H1 (cell line): ENCODE results near the gene GALNT15. TPM values are rescaled to one million over a fixed set of nuclear protein-coding genes. Genes with fewer than 3 reads are reported as not detected.

Experiments
- CTCF ChIA-PET: fragments of 300-600 bp; sonication (Branson Sonifier 250); formaldehyde crosslinking; loops from one replicate; lab custom pipeline; 2021; ENCODE audit not compliant: partially characterized antibody; lab: Charles Lee
- POLR2A ChIA-PET: fragments of 300-600 bp; sonication (Branson Sonifier 250); formaldehyde crosslinking; loops from one replicate; lab custom pipeline; 2021; ENCODE audit warnings: inconsistent platforms; ENCODE audit not compliant: partially characterized antibody; lab: Charles Lee
- DNase-seq, 2 experiments: peaks; one replicate each; pipeline versions ENCODE4 v3.0.0 to v3.0.0-alpha.2; 2010 to 2022; ENCODE audit warnings: low spot score in 2 of 2, low read depth in 1 of 2, mixed read lengths in 1 of 2
- FAIRE-seq: peaks from 2 replicates; lab custom pipeline; 2011; peaks lifted over from hg19 to GRCh38; lab: Jason Lieb, UNC
- H2AFZ ChIP-seq: 2 replicates; pipeline ENCODE4 v1.8.1; 2012; ENCODE audit warnings: low read length, inconsistent platforms
- H2AK5ac ChIP-seq: 2 replicates; pipeline ENCODE4 v1.6.1; 2013; ENCODE audit warnings: low read depth, low read length
- H2BK120ac ChIP-seq: replicated peaks from 2 replicates; pipeline ENCODE3; 2013; ENCODE audit warnings: low read depth, low read length, inconsistent platforms
- H2BK12ac ChIP-seq: 2 replicates; pipeline ENCODE4 v1.6.1; 2013; ENCODE audit warnings: low read depth, low read length
- H2BK15ac ChIP-seq: 2 replicates; pipeline ENCODE4 v1.6.1; 2013; ENCODE audit warnings: low read length
- H2BK20ac ChIP-seq: 2 replicates; pipeline ENCODE4 v1.6.1; 2013; ENCODE audit warnings: low read length
- H2BK5ac ChIP-seq: 2 replicates; pipeline ENCODE4 v1.6.1; 2013; ENCODE audit warnings: low read depth, low read length
- H3K14ac ChIP-seq: 2 replicates; pipeline ENCODE4 v1.6.1; 2013; ENCODE audit warnings: inconsistent platforms; ENCODE audit not compliant: insufficient read length
- H3K18ac ChIP-seq: 2 replicates; pipeline ENCODE4 v1.6.1; 2013; ENCODE audit warnings: low read length; ENCODE audit errors: extremely low read depth
- H3K23ac ChIP-seq: 2 replicates; pipeline ENCODE4 v1.6.1; 2013; ENCODE audit warnings: inconsistent platforms; ENCODE audit not compliant: insufficient read length
- H3K23me2 ChIP-seq: 2 replicates; pipeline ENCODE4 v1.6.1; 2013; ENCODE audit warnings: low read depth, low read length
- H3K27ac ChIP-seq: 2 replicates; pipeline ENCODE4 v1.6.1; 2011; ENCODE audit warnings: low read depth, low read length, inconsistent platforms
- H3K27me3 ChIP-seq, 4 experiments: replicated peaks in 1 of 4; 1 replicate in 1 of 4; 2 replicates in 3 of 4; pipeline versions ENCODE4 v1.6.1 to v1.8.1; 2011 to 2013; ENCODE audit warnings: low read length in 3 of 4, mild to moderate bottlenecking in 3 of 4, inconsistent platforms in 2 of 4, mixed read lengths in 2 of 4, moderate library complexity in 1 of 4; ENCODE audit not compliant: control insufficient read depth in 3 of 4, insufficient read depth in 3 of 4; ENCODE audit errors: extremely low read depth in 1 of 4
- H3K36me3 ChIP-seq, 4 experiments: 2 replicates each; pipeline versions ENCODE4 v1.6.1 to v1.8.1; 2011 to 2013; ENCODE audit warnings: mild to moderate bottlenecking in 4 of 4, low read length in 3 of 4, moderate library complexity in 2 of 4, control low read depth in 1 of 4, inconsistent platforms in 1 of 4; ENCODE audit not compliant: insufficient read depth in 4 of 4, control insufficient read depth in 2 of 4
- H3K4ac ChIP-seq: replicated peaks from 2 replicates; pipeline ENCODE3; 2013; ENCODE audit warnings: low read length, low read depth, mixed read lengths, inconsistent platforms; ENCODE audit not compliant: insufficient read length
- H3K4me1 ChIP-seq, 4 experiments: replicated peaks in 1 of 4; 1 replicate in 1 of 4; 2 replicates in 3 of 4; pipeline versions ENCODE4 v1.6.1 to v1.8.1; 2011 to 2013; ENCODE audit warnings: low read length in 3 of 4, inconsistent platforms in 2 of 4, mixed read lengths in 1 of 4; ENCODE audit not compliant: insufficient read depth in 4 of 4, control insufficient read depth in 3 of 4
- H3K4me2 ChIP-seq, 2 experiments: 2 replicates each; pipeline versions ENCODE4 v1.6.1 to v1.8.1; 2011 to 2013; ENCODE audit warnings: low read depth in 2 of 2, low read length in 2 of 2, control low read depth in 1 of 2, inconsistent platforms in 1 of 2, mild to moderate bottlenecking in 1 of 2; ENCODE audit not compliant: insufficient read depth in 1 of 2
- H3K4me3 ChIP-seq, 4 experiments: fragments of 200-600, 300-600 bp in 1 of 4; sonication (generic), shearing (Covaris generic), sonication (Bioruptor Twin) in 1 of 4; 2 replicates each; pipeline versions ENCODE4 v1.5.1 to v1.8.1; 2011 to 2016; ENCODE audit warnings: low read length in 4 of 4, low read depth in 3 of 4, control low read depth in 2 of 4, inconsistent platforms in 2 of 4, mild to moderate bottlenecking in 2 of 4, mixed read lengths in 1 of 4, moderate library complexity in 1 of 4; ENCODE audit not compliant: insufficient read depth in 2 of 4; ENCODE audit errors: extremely low read depth in 1 of 4
- H3K56ac ChIP-seq: replicated peaks from 2 replicates; pipeline ENCODE3; 2013; ENCODE audit warnings: low read depth, mild to moderate bottlenecking, mixed read lengths, low read length, inconsistent platforms; ENCODE audit not compliant: insufficient read length
- H3K79me1 ChIP-seq: 2 replicates; pipeline ENCODE4 v1.6.1; 2013; ENCODE audit warnings: low read depth, low read length, control low read depth
- H3K79me2 ChIP-seq, 2 experiments: 2 replicates each; pipeline versions ENCODE4 v1.6.1 to v1.8.1; 2012 to 2013; ENCODE audit warnings: low read length in 2 of 2, mild to moderate bottlenecking in 2 of 2, inconsistent platforms in 1 of 2; ENCODE audit not compliant: insufficient read depth in 2 of 2, control insufficient read depth in 1 of 2
- H3K9ac ChIP-seq, 4 experiments: replicated peaks in 1 of 4; 1 replicate in 1 of 4; 2 replicates in 3 of 4; pipeline versions ENCODE4 v1.6.1 to v1.8.1; 2011 to 2013; ENCODE audit warnings: low read depth in 3 of 4, low read length in 3 of 4, control low read depth in 2 of 4, mild to moderate bottlenecking in 2 of 4, moderate library complexity in 2 of 4, inconsistent platforms in 1 of 4; ENCODE audit errors: extremely low read depth in 1 of 4
- H3K9me3 ChIP-seq, 2 experiments: 2 replicates each; pipeline versions ENCODE4 v1.6.1 to v1.8.1; 2012 to 2013; ENCODE audit warnings: mild to moderate bottlenecking in 2 of 2, moderate library complexity in 2 of 2, control low read depth in 1 of 2, inconsistent platforms in 1 of 2, low read depth in 1 of 2, low read length in 1 of 2, mixed read lengths in 1 of 2; ENCODE audit not compliant: insufficient read depth in 2 of 2
- H4K20me1 ChIP-seq, 2 experiments: replicated peaks in 1 of 2; 2 replicates each; pipeline versions ENCODE3 to v1.8.1; 2011 to 2013; ENCODE audit warnings: inconsistent platforms in 2 of 2, low read length in 2 of 2, mild to moderate bottlenecking in 1 of 2; ENCODE audit not compliant: insufficient read depth in 2 of 2, control insufficient read depth in 1 of 2
- H4K5ac ChIP-seq: 2 replicates; pipeline ENCODE4 v1.6.1; 2013; ENCODE audit warnings: low read length, low read depth, mixed read lengths, inconsistent platforms; ENCODE audit not compliant: insufficient read length
- H4K8ac ChIP-seq: 2 replicates; pipeline ENCODE4 v1.8.0; 2013; ENCODE audit warnings: mild to moderate bottlenecking, moderate library complexity, low read length, inconsistent platforms; ENCODE audit not compliant: insufficient read depth; ENCODE audit errors: extremely low read depth
- H4K91ac ChIP-seq: replicated peaks from 2 replicates; pipeline ENCODE3; 2013; ENCODE audit warnings: low read length, mixed read lengths, inconsistent platforms; ENCODE audit not compliant: insufficient read length
- BACH1 ChIP-seq: IDR thresholded peaks from 2 replicates; pipeline ENCODE4 v1.6.1; 2012; ENCODE audit warnings: low read length, improper control_type of control experiment
- EZH2 ChIP-seq: fragments of 200-600 bp; sonication (generic); IDR thresholded peaks from 2 replicates; pipeline ENCODE4 v1.7.1; 2012; ENCODE audit warnings: low read depth, mild to moderate bottlenecking, moderate library complexity, low read length, inconsistent platforms; ENCODE audit not compliant: severe bottlenecking
- NRF1 ChIP-seq: IDR thresholded peaks from 2 replicates; pipeline ENCODE4 v1.6.1; 2011; ENCODE audit warnings: mild to moderate bottlenecking, low read depth, low read length, improper control_type of control experiment
- SAP30 ChIP-seq: fragments of 300-600 bp; sonication (generic); IDR thresholded peaks from 2 replicates; pipeline ENCODE4 v1.7.1; 2012; ENCODE audit warnings: low read length, moderate library complexity, mild to moderate bottlenecking, inconsistent platforms; ENCODE audit not compliant: insufficient read depth, insufficient replicate concordance
- WGBS, 2 experiments: shearing (Covaris generic) in 1 of 2; methylation state at CpG; one replicate each; pipeline versions ENCODE4 v1.1.6 to v1.1.7; 2013 to 2015; ENCODE audit warnings: low lambda C conversion rate in 2 of 2, mixed read lengths in 2 of 2, inconsistent platforms in 1 of 2, low coverage in 1 of 2, missing lambda C conversion rate in 1 of 2; ENCODE audit not compliant: insufficient replicate concordance in 2 of 2, insufficient coverage in 1 of 2, insufficient read length in 1 of 2; ENCODE audit errors: extremely low coverage in 1 of 2, missing lambda C conversion rate in 1 of 2; 5-methylcytosine and 5-hydroxymethylcytosine counted together
- polyA plus RNA-seq, 7 experiments: library from polyadenylated mRNA; depleted of rRNA in 3 of 7; stranded (reverse) in 5 of 7; unstranded in 2 of 7; fragments of >200 nt in 5 of 7; fragments of 200-250 nt in 2 of 7; gene quantifications; 1 replicate in 5 of 7; 2 replicates in 1 of 7; 4 replicates in 1 of 7; pipeline versions ENCODE4 v1.2.1 to v1.2.3, GENCODE V29; 2011 to 2013; ENCODE audit warnings: missing spikeins in 2 of 7, mixed read lengths in 2 of 7
- total RNA-seq: library from RNA; stranded (reverse); fragmentation: NEBNext Ultra II Directional; extraction: Animal tissue kit (Norgen Biotek cat#: 25700); gene quantifications from 2 replicates; pipeline ENCODE4 v1.2.1, GENCODE V29; 2021

Gene GALNT15
- total and polyA plus RNA-seq, 2 of the 8 experiments (the other 6 are each of a cell fraction or from before 2014, with no cell fraction given): 0.02 TPM; not detected in 1

- no peak overlapping the region for H3K4me2 ChIP-seq
- DNase-seq: no peak
- no peak overlapping the region for H4K5ac ChIP-seq
- H3K79me2 ChIP-seq: no peaks in the 10 kb centered on the region
- no peaks in the 10 kb centered on the region for H3K23me2 ChIP-seq
- H2BK15ac ChIP-seq: no peak overlapping the region
- H3K27ac ChIP-seq: no peak overlapping the region
- no peak overlapping the region for H2BK12ac ChIP-seq
- H3K4ac ChIP-seq: no peak overlapping the region
- H4K20me1 ChIP-seq: no peaks in the 10 kb centered on the region
- no peak overlapping the region for H2AFZ ChIP-seq
- H3K14ac ChIP-seq: no peak overlapping the region
- no peaks in the 10 kb centered on the region for H3K9me3 ChIP-seq
- H3K56ac ChIP-seq: no peak overlapping the region
- no peaks in the 10 kb centered on the region for H3K4me1 ChIP-seq
- no peak overlapping the region for H2BK20ac ChIP-seq
- no peak overlapping the region for H3K18ac ChIP-seq
- FAIRE-seq: no peak
- no peaks in the 10 kb centered on the region for H3K27me3 ChIP-seq
- H4K91ac ChIP-seq: no peak overlapping the region
- ChIA-PET POLR2A (no interaction called here), CTCF (interaction anchor here (0.9 to 1.0 kb wide), 2 partner anchors 9 to 12 kb away, joined by 4 to 5 read pairs; no protein-coding TSS in a partner anchor)
- no peak overlapping the region for H2BK120ac ChIP-seq
- 91% methylated on average over 3 of the region's 3 CpGs; no CpG with 5 or more reads in 1 of the 2 experiments for WGBS, 2 experiments
- H2BK5ac ChIP-seq: no peak overlapping the region
- H3K36me3 ChIP-seq: no peaks in the 10 kb centered on the region
- H3K9ac ChIP-seq: no peak overlapping the region; a peak in 2 of 7 replicates
- no peak overlapping the region for H3K23ac ChIP-seq
- H3K4me3 ChIP-seq: no peak overlapping the region
- no peaks in the 10 kb centered on the region for H3K79me1 ChIP-seq
- H2AK5ac ChIP-seq: no peak overlapping the region
- TF ChIP-seq EZH2 (no peak), NRF1 (no peak), SAP30 (no peak), BACH1 (no peak)
- H4K8ac ChIP-seq: no peak overlapping the region
These were observed 62.4 kb downstream of the GALNT15 start for GRCh38 chr3:16236856-16237393.
